HEK293 (cell line): ENCODE results near the gene NDUFB11.

Experiments
- EGR2 ChIP-seq: fragments of 450-650 bp; formaldehyde crosslinking; IDR thresholded peaks from 2 replicates; pipeline ENCODE4 v1.5.1; 2016; ENCODE audit warnings: low read depth, missing biosample characterization, missing genetic modification characterization
- HIC1 ChIP-seq: fragments of 450-650 bp; formaldehyde crosslinking; IDR thresholded peaks from 2 replicates; pipeline ENCODE4 v1.5.1; 2016; ENCODE audit warnings: missing biosample characterization, missing genetic modification characterization
- HOXD13 ChIP-seq: sonication (generic); formaldehyde crosslinking; IDR thresholded peaks from 2 replicates; pipeline ENCODE4 v1.8.0; 2022; ENCODE audit warnings: missing genetic modification reagents, borderline replicate concordance
- KLF7 ChIP-seq: fragments of 450-650 bp; formaldehyde crosslinking; IDR thresholded peaks from 2 replicates; pipeline ENCODE4 v1.5.1; 2016; ENCODE audit warnings: missing biosample characterization, missing genetic modification characterization, borderline replicate concordance
- MZF1 ChIP-seq: fragments of 450-650 bp; formaldehyde crosslinking; IDR thresholded peaks from 2 replicates; pipeline ENCODE4 v1.5.1; 2017; ENCODE audit warnings: missing biosample characterization, missing genetic modification characterization, borderline replicate concordance
- RBAK ChIP-seq: fragments of 450-650 bp; formaldehyde crosslinking; IDR thresholded peaks from 2 replicates; pipeline ENCODE4 v1.5.1; 2016; ENCODE audit warnings: missing biosample characterization, missing genetic modification characterization
- SP7 ChIP-seq: fragments of 450-650 bp; formaldehyde crosslinking; IDR thresholded peaks from 2 replicates; pipeline ENCODE4 v1.5.1; 2016; ENCODE audit warnings: missing biosample characterization, missing genetic modification characterization
- ZBTB48 ChIP-seq: fragments of 450-650 bp; formaldehyde crosslinking; IDR thresholded peaks from 2 replicates; pipeline ENCODE4 v1.5.1; 2016; ENCODE audit warnings: missing biosample characterization, missing genetic modification characterization
- ZBTB49 ChIP-seq: fragments of 450-650 bp; formaldehyde crosslinking; IDR thresholded peaks from 2 replicates; pipeline ENCODE4 v1.5.1; 2016; ENCODE audit warnings: missing biosample characterization, missing genetic modification characterization, low read depth
- ZIC2 ChIP-seq: fragments of 450-650 bp; formaldehyde crosslinking; IDR thresholded peaks from 2 replicates; pipeline ENCODE4 v1.5.1; 2016; ENCODE audit warnings: missing biosample characterization, missing genetic modification characterization
- ZNF174 ChIP-seq: fragments of 450-650 bp; formaldehyde crosslinking; IDR thresholded peaks from 2 replicates; pipeline ENCODE4 v1.5.0; 2017; ENCODE audit warnings: missing biosample characterization, mild to moderate bottlenecking, missing genetic modification characterization
- ZNF24 ChIP-seq: fragments of 450-650 bp; formaldehyde crosslinking; IDR thresholded peaks from 2 replicates; pipeline ENCODE4 v1.5.1; 2016; ENCODE audit warnings: missing biosample characterization, missing genetic modification characterization
- ZNF311 ChIP-seq: fragments of 450-650 bp; formaldehyde crosslinking; IDR thresholded peaks from 2 replicates; pipeline ENCODE4 v1.5.1; 2017; ENCODE audit warnings: missing biosample characterization, missing genetic modification characterization, borderline replicate concordance
- ZNF514 ChIP-seq: fragments of 450-650 bp; formaldehyde crosslinking; IDR thresholded peaks from 2 replicates; pipeline ENCODE4 v1.5.1; 2016; ENCODE audit warnings: missing biosample characterization, missing genetic modification characterization
- ZNF624 ChIP-seq: fragments of 450-650 bp; formaldehyde crosslinking; IDR thresholded peaks from 2 replicates; pipeline ENCODE4 v1.5.1; 2017; ENCODE audit warnings: missing biosample characterization, missing genetic modification characterization
- ZNF626 ChIP-seq: fragments of 450-650 bp; sonication (Bioruptor Pico); formaldehyde crosslinking; IDR thresholded peaks from 2 replicates; pipeline ENCODE4 v1.5.1; 2018; ENCODE audit warnings: missing biosample characterization, missing genetic modification characterization, inconsistent platforms
- ZNF747 ChIP-seq: fragments of 450-650 bp; formaldehyde crosslinking; IDR thresholded peaks from 2 replicates; pipeline ENCODE4 v1.5.1; 2016; ENCODE audit warnings: missing biosample characterization, missing genetic modification characterization
- ZNF785 ChIP-seq: fragments of 450-650 bp; formaldehyde crosslinking; IDR thresholded peaks from 2 replicates; pipeline ENCODE4 v1.5.1; 2016; ENCODE audit warnings: missing biosample characterization, missing genetic modification characterization
- ZNF791 ChIP-seq: fragments of 450-650 bp; formaldehyde crosslinking; IDR thresholded peaks from 2 replicates; pipeline ENCODE4 v1.5.1; 2016; ENCODE audit warnings: missing biosample characterization, missing genetic modification characterization
- ZNF837 ChIP-seq: fragments of 450-650 bp; formaldehyde crosslinking; IDR thresholded peaks from 2 replicates; pipeline ENCODE4 v1.5.1; 2016; ENCODE audit warnings: missing biosample characterization, missing genetic modification characterization
- ZXDB ChIP-seq: fragments of 450-650 bp; formaldehyde crosslinking; IDR thresholded peaks from 2 replicates; pipeline ENCODE4 v1.5.1; 2016; ENCODE audit warnings: missing biosample characterization, missing genetic modification characterization
- TF ChIP-seq, protein P1 (sequence below): fragments of 450-650 bp; formaldehyde crosslinking; IDR thresholded peaks from 2 replicates; pipeline ENCODE4 v1.5.1; 2016; ENCODE audit warnings: missing biosample characterization, missing genetic modification characterization
- TF ChIP-seq, protein P2 (sequence below): fragments of 450-650 bp; formaldehyde crosslinking; IDR thresholded peaks from 2 replicates; pipeline ENCODE4 v1.5.1; 2016; ENCODE audit warnings: missing biosample characterization, missing genetic modification characterization
- TF ChIP-seq, protein P3 (sequence below): fragments of 450-650 bp; formaldehyde crosslinking; IDR thresholded peaks from 2 replicates; pipeline ENCODE4 v1.5.1; 2016; ENCODE audit warnings: missing biosample characterization, missing genetic modification characterization
- TF ChIP-seq, protein P4 (sequence below): fragments of 450-650 bp; formaldehyde crosslinking; IDR thresholded peaks from 2 replicates; pipeline ENCODE4 v1.5.1; 2016; ENCODE audit warnings: missing biosample characterization, missing genetic modification characterization
- TF ChIP-seq, protein P5 (sequence below): fragments of 450-650 bp; formaldehyde crosslinking; IDR thresholded peaks from 2 replicates; pipeline ENCODE4 v1.5.1; 2017; ENCODE audit warnings: missing biosample characterization, missing genetic modification characterization

NDUFB11 gene

DNA sequence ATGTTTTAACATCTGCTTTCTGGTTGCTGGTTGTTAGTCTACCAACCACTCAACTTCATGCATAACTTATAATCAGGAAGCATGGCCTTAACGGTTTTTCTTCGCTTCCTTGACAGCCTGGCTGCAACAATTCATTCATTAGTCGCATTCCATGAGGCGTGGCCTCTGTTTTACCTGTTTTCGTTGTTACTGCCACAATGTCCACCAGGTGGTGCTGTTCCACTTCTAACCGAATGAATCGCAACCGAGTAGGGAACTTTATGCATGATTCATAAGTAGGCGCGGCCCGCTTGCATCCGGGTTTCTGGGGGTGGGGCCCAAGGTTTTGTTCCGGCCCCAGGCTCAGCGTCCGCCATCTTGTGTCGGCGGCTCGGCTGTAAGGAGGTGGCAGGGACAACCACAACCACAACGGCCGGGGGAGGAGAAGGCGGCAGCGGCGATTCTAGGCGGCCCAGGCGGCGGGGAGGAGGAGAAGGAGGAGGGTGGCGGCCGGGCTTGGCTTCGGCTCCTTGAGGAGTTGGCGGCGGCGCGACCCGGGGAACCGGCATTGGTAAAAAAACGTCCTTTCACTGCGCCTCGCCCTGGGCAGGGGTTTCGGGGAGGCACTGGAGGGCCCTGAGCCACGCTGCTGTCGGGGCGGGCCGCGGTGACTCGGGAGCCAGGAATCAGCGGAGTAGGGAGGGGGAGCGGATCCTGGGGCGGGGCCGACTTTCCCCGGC lies 49.1 kb upstream of the NDUFB11 start, which contains the start of gene UBA1 (continued):
- TF ChIP-seq ZNF514 (tag by site-specific recombination) (no peak), ZXDB (tag by site-specific recombination) (peak; percentile 91), HIC1 (tag by site-specific recombination) (no peak), ZNF626 (no peak), ZIC2 (tag by site-specific recombination) (no peak), ZNF747 (tag by site-specific recombination) (no peak), ZNF791 (no peak), RBAK (tag by site-specific recombination) (no peak), HOXD13 (CRISPR knock-in tag) (no peak), ZNF624 (tag by site-specific recombination) (no peak), ZNF785 (tag by site-specific recombination) (no peak), ZBTB49 (tag by site-specific recombination) (no peak), MZF1 (tag by site-specific recombination) (no peak), ZBTB48 (peak; percentile 62), ZNF174 (tag by site-specific recombination) (no peak), EGR2 (tag by site-specific recombination) (peak; percentile 87), KLF7 (tag by site-specific recombination) (peak; percentile 71), ZNF24 (no peak), SP7 (tag by site-specific recombination) (peak; percentile 64), ZNF837 (tag by site-specific recombination) (no peak), ZNF311 (no peak)
- TF ChIP-seq, protein P1, sequence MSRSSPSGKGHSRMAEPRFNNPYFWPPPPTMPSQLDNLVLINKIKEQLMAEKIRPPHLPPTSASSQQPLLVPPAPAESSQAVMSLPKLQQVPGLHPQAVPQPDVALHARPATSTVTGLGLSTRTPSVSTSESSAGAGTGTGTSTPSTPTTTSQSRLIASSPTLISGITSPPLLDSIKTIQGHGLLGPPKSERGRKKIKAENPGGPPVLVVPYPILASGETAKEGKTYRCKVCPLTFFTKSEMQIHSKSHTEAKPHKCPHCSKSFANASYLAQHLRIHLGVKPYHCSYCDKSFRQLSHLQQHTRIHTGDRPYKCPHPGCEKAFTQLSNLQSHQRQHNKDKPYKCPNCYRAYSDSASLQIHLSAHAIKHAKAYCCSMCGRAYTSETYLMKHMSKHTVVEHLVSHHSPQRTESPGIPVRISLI (tag by site-specific recombination) = no peak
- TF ChIP-seq, protein P2, sequence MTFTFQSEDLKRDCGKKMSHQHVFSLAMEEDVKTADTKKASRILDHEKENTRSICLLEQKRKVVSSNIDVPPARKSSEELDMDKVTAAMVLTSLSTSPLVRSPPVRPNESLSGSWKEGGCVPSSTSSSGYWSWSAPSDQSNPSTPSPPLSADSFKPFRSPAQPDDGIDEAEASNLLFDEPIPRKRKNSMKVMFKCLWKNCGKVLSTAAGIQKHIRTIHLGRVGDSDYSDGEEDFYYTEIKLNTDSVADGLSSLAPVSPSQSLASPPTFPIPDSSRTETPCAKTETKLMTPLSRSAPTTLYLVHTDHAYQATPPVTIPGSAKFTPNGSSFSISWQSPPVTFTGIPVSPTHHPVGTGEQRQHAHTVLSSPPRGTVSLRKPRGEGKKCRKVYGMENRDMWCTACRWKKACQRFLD = no peak
- TF ChIP-seq, protein P3, sequence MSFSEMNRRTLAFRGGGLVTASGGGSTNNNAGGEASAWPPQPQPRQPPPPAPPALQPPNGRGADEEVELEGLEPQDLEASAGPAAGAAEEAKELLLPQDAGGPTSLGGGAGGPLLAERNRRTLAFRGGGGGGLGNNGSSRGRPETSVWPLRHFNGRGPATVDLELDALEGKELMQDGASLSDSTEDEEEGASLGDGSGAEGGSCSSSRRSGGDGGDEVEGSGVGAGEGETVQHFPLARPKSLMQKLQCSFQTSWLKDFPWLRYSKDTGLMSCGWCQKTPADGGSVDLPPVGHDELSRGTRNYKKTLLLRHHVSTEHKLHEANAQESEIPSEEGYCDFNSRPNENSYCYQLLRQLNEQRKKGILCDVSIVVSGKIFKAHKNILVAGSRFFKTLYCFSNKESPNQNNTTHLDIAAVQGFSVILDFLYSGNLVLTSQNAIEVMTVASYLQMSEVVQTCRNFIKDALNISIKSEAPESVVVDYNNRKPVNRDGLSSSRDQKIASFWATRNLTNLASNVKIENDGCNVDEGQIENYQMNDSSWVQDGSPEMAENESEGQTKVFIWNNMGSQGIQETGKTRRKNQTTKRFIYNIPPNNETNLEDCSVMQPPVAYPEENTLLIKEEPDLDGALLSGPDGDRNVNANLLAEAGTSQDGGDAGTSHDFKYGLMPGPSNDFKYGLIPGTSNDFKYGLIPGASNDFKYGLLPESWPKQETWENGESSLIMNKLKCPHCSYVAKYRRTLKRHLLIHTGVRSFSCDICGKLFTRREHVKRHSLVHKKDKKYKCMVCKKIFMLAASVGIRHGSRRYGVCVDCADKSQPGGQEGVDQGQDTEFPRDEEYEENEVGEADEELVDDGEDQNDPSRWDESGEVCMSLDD (tag by site-specific recombination) = 0 out of 2 replicates have a peak, but pooled peaks have one; percentile 40
- TF ChIP-seq, protein P4, sequence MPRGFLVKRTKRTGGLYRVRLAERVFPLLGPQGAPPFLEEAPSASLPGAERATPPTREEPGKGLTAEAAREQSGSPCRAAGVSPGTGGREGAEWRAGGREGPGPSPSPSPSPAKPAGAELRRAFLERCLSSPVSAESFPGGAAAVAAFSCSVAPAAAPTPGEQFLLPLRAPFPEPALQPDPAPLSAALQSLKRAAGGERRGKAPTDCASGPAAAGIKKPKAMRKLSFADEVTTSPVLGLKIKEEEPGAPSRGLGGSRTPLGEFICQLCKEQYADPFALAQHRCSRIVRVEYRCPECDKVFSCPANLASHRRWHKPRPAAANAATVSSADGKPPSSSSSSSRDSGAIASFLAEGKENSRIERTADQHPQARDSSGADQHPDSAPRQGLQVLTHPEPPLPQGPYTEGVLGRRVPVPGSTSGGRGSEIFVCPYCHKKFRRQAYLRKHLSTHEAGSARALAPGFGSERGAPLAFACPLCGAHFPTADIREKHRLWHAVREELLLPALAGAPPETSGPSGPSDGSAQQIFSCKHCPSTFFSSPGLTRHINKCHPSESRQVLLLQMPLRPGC (tag by site-specific recombination) = peak; percentile 91
- TF ChIP-seq, protein P5, sequence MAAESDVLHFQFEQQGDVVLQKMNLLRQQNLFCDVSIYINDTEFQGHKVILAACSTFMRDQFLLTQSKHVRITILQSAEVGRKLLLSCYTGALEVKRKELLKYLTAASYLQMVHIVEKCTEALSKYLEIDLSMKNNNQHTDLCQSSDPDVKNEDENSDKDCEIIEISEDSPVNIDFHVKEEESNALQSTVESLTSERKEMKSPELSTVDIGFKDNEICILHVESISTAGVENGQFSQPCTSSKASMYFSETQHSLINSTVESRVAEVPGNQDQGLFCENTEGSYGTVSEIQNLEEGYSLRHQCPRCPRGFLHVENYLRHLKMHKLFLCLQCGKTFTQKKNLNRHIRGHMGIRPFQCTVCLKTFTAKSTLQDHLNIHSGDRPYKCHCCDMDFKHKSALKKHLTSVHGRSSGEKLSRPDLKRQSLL = no peak
